PFSK-1 (cell line): Measurements from ENCODE around the gene SRSF4.

ENCODE experiments used
- FOXP2 ChIP-seq: optimal IDR thresholded peaks from 2 replicates; pipeline ENCODE3; 2011; ENCODE audit warnings: borderline replicate concordance, control low read depth, inconsistent platforms; ENCODE audit not compliant: insufficient read depth; ENCODE audit errors: extremely low read length, extremely low read depth
- POLR2AphosphoS5 ChIP-seq: IDR thresholded peaks from 2 replicates; pipeline ENCODE4 v1.6.1; 2012; ENCODE audit warnings: low read depth, mild to moderate bottlenecking, control low read depth, low read length, moderate library complexity
- SIN3A ChIP-seq: IDR thresholded peaks from 2 replicates; pipeline ENCODE4 v1.6.1; 2012; ENCODE audit warnings: mild to moderate bottlenecking, low read length, moderate library complexity, borderline replicate concordance; ENCODE audit not compliant: insufficient read depth
- TAF1 ChIP-seq: IDR thresholded peaks from 2 replicates; pipeline ENCODE4 v1.6.1; 2012; ENCODE audit warnings: low read length, control low read depth, borderline replicate concordance; ENCODE audit not compliant: insufficient read depth
- TF ChIP-seq, protein P1 (sequence below), 2 experiments: IDR thresholded peaks; 2 replicates each; pipeline versions ENCODE4 v1.6.1 to v1.8.0; 2011 to 2012; ENCODE audit warnings: low read depth in 2 of 2, low read length in 2 of 2, control low read depth in 1 of 2, inconsistent platforms in 1 of 2, mild to moderate bottlenecking in 1 of 2, moderate library complexity in 1 of 2; ENCODE audit not compliant: insufficient read depth in 1 of 2

SRSF4 gene

DNA sequence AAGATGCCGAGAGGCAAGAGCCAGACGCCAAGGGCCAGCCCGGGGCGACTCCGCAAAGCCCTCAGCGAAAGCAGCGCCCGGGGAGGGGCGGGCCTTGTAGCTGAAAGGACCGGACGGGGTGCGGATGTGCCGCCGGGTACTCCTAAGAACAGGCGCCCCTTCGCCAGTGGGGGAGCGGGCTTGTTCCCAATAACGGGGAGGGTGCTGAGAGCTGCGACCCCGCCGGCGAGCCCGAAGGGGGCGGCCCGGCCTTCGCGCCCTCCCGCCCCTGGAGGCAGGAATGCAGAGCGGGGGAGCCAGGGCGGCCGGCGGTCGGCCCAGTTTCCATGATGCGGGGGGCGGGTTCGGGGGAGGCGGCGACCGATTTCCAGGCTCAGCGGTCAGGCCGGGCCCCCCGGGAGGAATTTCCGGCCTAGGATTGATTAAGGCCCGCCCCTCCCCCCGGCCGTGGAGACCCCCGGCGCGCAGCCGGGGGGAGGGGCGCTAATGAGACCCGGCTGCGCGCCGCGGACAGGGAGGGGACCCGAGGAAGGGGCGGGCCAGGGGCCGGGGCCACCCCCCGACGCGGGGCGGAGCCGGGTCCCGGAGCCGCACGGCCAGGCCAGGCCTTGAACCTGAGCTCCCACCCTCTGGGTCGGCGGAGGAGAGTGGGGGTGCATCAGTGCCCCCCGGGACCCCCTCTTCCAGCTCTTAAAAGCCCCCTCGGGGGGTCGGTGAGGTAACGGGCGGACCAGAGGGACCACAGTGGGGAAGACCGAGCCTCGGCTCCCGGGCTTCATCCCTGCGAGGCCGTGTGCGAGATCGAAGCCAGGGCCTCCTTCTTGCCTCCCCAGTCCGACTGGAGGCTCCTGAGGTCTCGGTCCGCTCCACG lies 57.1 kb downstream of the SRSF4 start:
- TF ChIP-seq FOXP2 (peak; percentile 1), SIN3A (no peak)

DNA sequence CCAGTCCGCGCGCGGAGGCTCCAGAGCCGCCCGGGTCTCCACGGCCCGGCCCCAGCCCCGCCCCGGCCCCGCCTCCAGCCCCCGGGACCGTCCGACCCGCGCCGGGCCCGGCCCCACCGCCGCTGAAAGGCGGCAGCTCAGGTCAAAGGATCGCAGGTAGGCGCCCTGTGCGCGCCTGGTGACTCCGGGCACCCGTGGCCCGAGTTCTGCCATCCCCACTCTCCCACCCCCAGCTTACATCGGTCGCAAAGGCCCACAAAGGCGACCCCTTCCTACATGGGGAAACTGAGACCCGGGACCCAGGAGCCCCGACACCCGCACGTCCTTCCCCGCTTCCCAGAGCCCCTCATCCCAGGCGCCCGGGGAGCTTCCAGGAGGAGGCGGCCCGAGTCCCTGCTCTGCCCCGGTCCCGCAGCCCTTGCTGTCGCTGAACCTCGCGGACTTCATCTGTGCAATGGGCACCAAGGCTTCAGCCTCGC lies 57.8 kb downstream of the SRSF4 start, which contains the start of gene TMEM200B:
TMEM200B (minus strand) TSS at position 17 of the 479 bp plus-strand sequence. CDS start 2,075 bp downstream, outside the sequence.
- TF ChIP-seq FOXP2 (peak; percentile 6), TAF1 (no peak), POLR2AphosphoS5 (no peak), SIN3A (no peak)

DNA sequence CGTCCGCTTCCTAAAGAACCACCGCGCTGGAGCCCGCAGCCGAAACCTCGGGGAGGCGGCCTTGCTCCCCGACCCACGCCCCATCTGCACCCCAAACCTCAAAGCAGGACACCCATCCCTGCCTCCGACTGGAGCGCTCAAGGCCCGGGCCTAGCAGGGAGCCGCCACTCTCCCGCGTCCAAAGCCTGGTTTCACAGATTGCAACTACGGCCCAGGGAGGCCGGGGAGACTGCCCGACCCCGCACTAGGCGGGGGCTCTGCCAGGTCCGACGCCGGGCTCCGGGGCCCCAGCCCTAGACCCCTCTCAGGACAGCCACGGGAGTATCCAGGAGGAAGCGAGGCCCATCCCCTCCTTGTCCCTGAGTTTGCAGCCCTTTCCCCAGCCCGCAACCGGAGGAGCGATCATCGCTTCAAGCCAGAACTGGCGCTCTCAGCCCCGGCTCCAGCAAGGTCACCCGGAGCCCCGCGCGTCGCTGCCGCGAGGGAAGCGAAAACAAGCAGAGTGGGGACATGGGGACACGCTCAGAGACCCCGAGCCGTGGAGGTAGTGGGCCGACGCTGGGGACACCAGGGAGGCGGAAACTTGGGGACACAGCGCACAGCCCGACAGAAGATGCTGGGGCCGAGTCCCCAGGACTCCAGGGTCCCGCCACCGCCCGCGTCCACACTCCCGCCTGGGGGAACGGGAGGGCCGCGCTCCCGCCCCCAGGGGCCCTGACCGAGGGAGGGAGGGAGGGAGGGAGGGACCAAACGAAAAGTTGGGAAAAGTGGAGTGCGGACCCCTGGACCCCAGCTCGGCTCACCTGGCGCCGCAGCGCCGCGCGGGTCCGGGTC lies 58.4 kb downstream of the SRSF4 start:
- TF ChIP-seq, protein P1, sequence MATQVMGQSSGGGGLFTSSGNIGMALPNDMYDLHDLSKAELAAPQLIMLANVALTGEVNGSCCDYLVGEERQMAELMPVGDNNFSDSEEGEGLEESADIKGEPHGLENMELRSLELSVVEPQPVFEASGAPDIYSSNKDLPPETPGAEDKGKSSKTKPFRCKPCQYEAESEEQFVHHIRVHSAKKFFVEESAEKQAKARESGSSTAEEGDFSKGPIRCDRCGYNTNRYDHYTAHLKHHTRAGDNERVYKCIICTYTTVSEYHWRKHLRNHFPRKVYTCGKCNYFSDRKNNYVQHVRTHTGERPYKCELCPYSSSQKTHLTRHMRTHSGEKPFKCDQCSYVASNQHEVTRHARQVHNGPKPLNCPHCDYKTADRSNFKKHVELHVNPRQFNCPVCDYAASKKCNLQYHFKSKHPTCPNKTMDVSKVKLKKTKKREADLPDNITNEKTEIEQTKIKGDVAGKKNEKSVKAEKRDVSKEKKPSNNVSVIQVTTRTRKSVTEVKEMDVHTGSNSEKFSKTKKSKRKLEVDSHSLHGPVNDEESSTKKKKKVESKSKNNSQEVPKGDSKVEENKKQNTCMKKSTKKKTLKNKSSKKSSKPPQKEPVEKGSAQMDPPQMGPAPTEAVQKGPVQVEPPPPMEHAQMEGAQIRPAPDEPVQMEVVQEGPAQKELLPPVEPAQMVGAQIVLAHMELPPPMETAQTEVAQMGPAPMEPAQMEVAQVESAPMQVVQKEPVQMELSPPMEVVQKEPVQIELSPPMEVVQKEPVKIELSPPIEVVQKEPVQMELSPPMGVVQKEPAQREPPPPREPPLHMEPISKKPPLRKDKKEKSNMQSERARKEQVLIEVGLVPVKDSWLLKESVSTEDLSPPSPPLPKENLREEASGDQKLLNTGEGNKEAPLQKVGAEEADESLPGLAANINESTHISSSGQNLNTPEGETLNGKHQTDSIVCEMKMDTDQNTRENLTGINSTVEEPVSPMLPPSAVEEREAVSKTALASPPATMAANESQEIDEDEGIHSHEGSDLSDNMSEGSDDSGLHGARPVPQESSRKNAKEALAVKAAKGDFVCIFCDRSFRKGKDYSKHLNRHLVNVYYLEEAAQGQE (IDR thresholded peaks at IDR 0.05; ENCODE audit: insufficient read depth in 1 of 2, low read depth in 2 of 2, low read length in 2 of 2), result no peak
- no peak for TF ChIP-seq TAF1
- no peak for TF ChIP-seq SIN3A
- TF ChIP-seq POLR2AphosphoS5, result no peak
- no peak for TF ChIP-seq FOXP2

DNA sequence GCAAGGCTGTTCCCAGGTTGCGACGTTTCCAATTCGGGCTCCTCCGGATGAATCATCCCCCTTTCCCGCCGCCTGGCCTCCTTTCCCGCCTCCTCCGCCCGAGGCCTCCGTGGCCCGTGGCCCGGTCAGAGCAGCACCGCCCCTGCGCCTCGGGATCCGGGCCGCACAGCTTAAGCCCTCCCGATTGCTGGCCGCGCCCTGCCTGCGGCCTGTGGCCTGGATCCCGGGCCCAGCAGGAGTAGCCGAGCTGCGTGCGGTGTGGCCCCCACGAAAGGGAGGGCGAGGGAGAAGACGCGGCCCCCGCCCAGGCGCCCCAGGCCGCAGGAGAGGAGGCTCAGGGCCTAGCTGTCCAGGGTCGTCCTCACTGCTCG lies 59.0 kb downstream of the SRSF4 start:
- TF ChIP-seq POLR2AphosphoS5 (no peak), TAF1 (no peak), FOXP2 (no peak), SIN3A (no peak)
- TF ChIP-seq, protein P1 (IDR thresholded peaks at IDR 0.05; ENCODE audit: insufficient read depth in 1 of 2, low read depth in 2 of 2, low read length in 2 of 2), result no peak

DNA sequence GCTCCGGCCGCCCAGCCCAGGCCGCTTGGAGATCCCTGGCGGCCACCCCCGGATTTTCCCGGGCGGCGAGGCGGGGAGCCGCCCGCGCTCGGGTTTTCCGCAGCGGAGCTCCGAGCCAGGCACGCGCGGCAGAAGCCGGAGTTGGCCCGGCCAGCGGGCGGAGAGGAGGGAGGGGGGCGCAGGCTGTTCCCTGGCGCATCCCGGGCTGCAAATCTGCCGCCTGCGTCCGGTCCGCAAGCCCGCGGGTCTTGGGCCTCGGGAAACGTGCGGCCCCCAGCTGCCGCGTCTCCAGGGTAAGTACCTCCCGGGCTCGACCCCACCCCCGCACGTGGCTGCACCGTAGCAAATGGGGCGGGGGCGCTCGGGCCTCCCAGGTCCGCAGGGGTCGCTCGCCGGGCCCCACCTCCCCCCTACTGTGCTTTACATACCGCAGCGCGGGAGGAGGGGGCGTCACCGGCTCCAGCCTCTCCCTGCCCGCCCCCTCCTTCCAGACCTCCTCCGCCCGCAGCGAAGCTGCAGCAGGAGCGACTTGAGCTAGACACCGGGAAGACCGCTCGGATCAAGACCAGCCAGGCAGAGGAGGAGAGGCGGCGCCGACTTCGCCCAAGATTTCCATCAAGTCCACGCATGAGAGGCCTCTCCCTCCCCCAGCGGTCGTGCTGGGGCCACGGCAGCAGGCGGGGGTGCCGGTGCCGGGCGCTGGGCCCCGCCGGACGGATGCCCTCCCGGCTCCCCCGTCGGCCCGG lies 59.6 kb downstream of the SRSF4 start:
- TF ChIP-seq FOXP2 (no peak), TAF1 (no peak), POLR2AphosphoS5 (no peak), SIN3A (no peak)
- TF ChIP-seq, protein P1 (IDR thresholded peaks at IDR 0.05; ENCODE audit: insufficient read depth in 1 of 2, low read depth in 2 of 2, low read length in 2 of 2), result no peak
